PC-3 (cell line): Measurements from ENCODE around the gene SLC27A4.

ENCODE experiments used
- EZH2 ChIP-seq: fragments of 300-600 bp; sonication (generic); IDR thresholded peaks from one replicate; pipeline ENCODE4 v1.6.1; 2017; ENCODE audit warnings: antibody characterized with exemption, mild to moderate bottlenecking, low read length; ENCODE audit not compliant: unreplicated experiment
- EZH2phosphoT487 ChIP-seq: fragments of 300-600 bp; sonication (generic); IDR thresholded peaks from 2 replicates; pipeline ENCODE4 v1.6.1; 2018; ENCODE audit warnings: mild to moderate bottlenecking, antibody characterized with exemption, low read length, borderline replicate concordance
- TF ChIP-seq, protein P1 (sequence below): fragments of 300-600 bp; sonication (generic); conservative IDR thresholded peaks from 2 replicates; pipeline ENCODE4 v1.5.1; 2017; ENCODE audit warnings: antibody characterized with exemption, low read depth, mild to moderate bottlenecking, low read length

DNA sequence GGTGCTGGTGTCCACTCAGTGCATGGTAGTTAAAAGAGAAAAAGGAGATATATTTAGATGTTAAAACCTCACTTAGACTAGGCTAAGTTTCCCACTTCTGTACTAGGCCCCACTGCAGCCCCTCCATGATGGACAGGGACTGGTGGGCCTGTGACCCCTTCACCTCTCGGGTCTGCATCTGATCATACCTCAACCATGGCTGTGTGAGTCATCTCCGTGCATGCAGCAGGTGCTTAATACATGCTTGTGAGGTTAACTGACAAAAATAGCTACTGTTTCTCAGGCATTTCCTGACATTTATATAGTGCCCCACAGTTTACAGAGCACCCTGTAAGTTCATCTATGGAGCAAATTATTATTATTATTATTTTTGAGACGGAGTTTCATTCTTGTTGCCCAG is 22.4 kb downstream of the SLC27A4 start:
- TF ChIP-seq, protein P1, sequence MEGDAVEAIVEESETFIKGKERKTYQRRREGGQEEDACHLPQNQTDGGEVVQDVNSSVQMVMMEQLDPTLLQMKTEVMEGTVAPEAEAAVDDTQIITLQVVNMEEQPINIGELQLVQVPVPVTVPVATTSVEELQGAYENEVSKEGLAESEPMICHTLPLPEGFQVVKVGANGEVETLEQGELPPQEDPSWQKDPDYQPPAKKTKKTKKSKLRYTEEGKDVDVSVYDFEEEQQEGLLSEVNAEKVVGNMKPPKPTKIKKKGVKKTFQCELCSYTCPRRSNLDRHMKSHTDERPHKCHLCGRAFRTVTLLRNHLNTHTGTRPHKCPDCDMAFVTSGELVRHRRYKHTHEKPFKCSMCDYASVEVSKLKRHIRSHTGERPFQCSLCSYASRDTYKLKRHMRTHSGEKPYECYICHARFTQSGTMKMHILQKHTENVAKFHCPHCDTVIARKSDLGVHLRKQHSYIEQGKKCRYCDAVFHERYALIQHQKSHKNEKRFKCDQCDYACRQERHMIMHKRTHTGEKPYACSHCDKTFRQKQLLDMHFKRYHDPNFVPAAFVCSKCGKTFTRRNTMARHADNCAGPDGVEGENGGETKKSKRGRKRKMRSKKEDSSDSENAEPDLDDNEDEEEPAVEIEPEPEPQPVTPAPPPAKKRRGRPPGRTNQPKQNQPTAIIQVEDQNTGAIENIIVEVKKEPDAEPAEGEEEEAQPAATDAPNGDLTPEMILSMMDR, result no peak
- no peak for TF ChIP-seq EZH2
- TF ChIP-seq EZH2phosphoT487, result no peak
